ENCODE results near the gene ECPAS.
A peak's percentile ranks its signal among the peaks of the same experiment; 100 is the strongest.
"Not testable (repeated sequence)": the region's sequence is repeated elsewhere in the genome, so short reads cannot be mapped to it uniquely, and the experiment has no call there.

The ECPAS gene

DNA sequence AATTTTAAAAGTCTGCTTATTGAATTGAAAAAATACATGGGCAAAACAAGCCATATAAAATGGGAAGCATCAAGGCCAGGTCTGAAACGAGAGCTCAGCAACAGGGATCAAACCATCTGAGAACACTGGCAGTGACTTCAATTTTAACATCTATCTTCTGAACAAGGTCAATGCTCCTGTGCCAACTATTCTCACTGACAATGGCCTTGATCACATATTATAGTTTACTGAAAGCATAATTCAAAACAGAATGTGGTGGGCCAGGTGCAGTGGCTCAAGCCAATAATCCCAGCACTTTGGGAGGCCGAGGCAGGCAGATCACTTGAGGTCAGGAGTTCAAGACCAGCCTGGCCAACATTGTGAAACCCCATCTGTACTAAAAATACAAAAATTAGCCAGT lies 9.0 kb downstream of the ECPAS start:
- no peak for DNase-seq

DNA sequence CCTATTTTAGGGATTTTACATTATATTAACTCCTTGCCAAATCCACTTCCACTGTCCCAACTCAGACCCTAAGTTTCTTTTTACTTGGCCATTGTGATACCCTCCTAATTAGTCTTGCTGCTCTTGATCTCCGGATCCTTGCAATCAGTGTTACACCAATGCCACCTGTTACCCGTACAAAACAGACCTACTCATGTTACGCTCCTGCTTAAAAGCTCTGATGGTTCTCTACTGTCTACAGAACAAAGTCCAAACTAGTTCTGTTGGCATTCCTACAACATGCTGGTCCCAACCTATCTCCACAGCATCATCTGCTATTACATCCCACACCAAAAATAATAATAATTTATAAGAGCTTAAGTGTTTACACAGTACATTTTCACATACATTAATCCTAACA lies 9.8 kb downstream of the ECPAS start:
- DNase-seq, result peak; percentile 4 to 65

DNA sequence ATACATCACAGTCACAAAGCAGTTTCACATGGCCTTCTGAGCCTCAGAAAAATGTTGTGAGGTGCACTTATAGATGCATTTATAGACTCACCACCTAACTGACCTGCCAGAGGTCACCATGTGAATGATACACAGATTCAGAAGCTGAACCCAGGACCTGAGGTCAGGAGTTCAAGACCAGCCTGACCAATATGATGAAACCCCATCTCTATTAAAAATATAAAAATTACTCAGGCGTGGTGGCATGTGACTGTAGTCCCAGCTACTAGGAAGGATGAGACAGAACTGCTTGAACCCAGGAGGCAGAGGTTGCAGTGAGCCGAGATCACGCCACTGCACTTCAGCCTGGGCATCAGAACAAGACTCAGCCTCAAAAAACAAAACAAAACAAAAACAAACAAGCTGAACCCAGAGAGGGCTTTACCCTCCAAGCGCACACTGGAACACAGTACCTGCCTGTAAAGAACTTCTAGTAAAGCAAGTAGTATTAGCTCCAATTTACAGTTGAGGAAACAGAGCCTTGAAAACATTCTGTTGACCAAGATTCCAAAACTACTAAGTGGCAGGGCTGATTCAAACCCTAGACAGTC lies 16.3 kb downstream of the ECPAS start:
- no peak for DNase-seq

DNA sequence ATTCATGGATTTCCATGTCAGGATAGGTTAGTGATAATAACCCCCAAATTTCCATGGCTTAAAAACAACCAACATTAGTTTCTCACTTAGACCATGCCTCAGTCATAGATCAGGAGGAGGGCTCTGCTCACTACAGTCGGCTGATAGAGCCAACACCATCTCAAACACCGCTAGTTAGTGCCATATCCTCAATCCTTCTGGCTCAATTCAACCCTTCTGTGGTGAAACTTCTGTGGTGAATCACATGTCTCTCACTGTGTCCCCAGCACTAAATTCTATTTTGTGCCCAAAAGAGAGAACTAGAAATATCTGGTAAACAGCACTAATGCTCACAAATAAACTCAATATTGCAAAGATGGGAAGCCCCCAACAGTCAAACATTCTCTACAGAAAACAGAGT lies 21.1 kb downstream of the ECPAS start:
- no peak for DNase-seq

DNA sequence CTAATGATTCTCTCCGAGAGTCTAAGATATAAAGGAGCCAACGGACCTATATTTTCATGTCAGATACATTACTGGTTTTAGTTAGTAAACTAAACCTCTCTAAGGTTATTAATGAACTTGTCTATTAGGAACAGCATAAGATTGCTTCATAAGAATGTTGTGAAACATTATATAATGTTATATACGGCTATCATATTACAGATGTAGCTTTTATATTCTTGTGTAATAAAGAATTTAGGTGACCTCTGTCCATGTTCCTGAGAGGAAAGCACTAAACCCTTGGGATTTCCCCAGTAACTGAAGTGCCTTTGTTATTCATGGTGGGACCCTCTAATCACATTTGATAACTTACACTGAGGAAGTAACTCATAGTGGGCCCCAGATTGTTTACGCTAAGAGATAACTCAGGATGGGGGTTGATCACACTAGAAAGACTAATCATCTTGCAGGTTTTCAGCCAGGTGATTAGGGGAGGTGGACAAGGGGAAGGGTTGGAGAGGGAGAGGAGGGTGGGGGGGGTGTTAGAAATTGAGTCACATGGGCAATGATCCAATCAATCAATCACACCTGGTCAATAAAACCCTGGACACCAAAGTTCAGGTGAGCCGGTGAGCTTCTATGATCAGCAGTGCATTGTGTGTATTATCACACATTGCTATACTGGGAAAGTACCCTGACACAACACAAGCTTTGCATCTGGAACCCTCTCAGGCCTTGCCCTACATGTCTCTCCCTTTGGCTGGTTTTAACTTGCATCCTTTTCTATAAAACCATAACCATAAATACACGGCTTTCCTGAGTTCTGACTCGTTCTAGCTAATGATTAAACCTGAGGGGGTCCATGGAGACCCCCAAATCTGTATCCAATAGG lies 25.8 kb downstream of the ECPAS start:
- DNase-seq, result no peak

DNA sequence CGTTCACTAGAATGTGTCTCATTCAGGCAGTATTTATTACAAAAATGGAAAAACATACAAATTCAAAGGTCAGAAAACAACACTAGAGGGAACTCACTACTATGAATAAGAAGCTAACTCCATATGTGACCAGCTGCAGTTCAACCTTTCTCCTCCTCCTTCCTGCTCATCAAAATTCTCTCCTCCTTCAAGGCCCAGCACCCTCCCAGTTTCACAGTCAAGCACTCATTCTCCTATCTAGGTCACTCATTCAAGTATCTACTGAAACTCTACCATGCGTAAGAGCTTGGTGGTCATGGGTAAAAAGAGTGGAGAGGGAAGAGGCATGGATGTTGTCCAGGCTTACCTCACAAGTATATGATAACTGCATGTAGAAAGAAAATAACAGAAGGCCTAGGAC lies 27.7 kb downstream of the ECPAS start:
- DNase-seq, result no peak

DNA sequence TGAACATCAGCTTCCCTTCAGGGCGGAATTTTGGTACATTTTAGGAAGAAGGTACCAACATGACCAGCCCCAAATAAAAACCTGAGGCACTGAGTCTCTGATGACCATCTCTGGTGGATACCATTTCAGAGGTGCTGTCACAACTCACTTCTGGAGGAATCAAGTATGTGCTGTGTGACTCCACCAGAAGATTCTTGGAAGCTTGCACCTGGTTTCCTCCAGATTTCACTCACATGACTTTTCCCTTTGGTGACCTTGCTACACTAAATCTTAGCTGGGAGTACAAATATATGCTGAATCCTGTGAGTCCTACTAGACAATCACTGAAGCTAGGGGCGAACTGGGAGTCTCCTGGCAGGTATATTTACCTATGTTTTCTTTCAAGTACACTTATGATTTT lies 28.5 kb downstream of the ECPAS start:
- DNase-seq, result no peak

DNA sequence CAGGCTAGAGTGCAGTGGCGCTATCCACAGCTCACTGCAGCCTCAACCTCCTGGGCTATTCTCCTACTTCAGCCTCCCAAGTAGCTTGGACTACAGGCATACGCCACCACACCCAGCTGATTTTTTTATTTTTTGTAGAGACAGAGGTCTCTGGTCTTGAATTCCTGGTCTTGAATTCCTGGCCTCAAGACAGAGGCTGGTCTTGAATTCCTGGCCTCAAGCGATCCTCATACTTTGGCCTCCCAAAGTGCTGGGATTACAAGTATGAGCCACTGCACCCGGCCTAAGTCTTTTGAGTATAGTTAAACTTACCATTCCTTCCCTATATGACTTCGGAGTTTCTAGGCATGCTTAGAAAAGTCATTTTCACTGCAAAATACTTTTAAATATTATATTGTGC lies 29.4 kb downstream of the ECPAS start:
- no peak for DNase-seq

DNA sequence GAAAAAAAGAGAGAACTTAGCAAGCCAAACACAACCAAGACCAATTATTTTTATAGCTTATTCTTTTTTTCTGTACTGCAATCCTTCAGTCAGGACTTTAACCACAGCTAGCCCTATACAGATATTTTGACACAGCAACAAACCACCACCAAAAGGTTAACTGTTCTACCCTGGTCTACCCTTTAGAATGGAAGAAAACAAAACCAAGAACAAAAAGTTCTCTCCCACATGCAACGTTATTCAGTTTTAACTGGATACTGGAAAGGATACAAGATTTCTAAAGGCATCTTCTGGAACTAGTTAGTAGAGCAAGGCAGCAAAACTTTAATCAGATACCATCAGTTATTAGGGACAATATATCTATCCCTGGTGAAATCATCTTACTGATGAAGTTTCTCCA lies 32.6 kb downstream of the ECPAS start:
- DNase-seq, result no peak

DNA sequence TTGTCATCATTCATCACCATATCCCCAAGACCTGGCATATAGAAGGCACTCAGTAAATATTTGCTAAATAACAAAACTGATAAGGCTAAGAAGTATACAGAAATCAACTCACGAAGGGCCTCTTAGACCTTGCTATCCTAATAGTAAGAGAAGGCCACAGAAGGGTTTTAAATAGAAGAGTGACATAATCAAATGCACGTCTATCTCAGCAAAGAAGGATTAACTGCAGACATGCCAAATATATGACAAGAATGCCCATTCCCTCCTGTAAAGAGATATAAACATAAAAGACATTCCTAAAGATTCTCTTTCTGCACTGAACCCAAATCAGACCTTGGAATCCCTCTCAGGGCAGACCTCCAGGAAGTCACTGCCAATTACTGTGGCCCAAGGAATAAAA lies 34.1 kb downstream of the ECPAS start:
- no peak for DNase-seq

DNA sequence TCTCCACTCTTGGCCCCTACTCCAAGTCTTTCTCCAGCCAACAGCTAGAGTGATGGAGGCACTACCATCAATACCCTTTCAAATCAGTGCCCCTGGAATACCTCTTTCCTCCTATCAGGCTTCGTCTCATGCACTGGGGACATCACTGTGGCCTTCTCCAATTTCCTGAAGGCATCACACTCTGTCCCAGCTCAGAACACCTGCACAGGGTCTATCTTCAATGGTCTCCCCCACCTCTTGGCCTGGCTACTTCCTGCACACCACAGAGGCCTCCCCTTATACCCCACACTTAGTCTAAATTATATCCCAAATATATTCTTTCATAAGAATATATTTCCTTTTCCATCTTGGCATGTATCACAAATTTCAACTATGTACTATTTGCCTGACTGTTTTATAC lies 34.5 kb downstream of the ECPAS start:
- no peak for DNase-seq

DNA sequence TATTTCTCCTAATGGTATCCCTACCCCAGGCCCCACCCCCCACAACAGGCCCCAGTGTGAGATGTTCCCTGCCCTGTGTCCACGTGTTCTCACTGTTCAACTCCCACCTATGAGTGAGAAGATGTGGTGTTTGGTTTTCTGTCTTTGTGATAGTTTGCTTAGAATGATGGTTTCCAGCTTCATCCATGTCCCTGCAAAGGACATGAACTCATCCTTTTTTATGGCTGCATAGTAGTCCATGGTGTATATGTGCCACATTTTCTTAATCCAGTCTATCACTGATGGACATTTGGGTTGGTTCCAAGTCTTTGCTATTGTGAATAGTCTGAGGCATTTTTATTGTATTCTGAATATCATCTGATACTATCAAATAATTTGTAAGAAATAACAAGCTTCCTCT lies 38.4 kb downstream of the ECPAS start:
- not testable (repeated sequence) for DNase-seq

DNA sequence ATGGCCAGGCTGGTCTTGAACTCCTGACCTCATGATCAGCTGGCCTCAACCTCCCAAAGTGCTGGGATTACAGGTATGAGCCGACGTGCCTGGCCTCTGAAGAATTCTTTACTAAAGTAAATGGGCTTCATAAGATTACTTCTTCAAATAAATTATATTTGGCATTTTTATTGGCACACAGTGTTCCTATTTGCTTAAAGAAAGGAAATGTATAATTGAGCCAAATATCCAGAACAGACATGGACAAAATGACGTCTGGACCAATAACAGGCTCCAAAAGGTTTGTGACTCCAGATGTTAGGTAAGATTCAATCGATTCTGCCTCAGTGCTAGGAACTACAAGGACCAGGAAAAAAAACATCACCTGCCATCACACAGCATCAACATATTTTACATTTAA lies 40.7 kb downstream of the ECPAS start:
- DNase-seq, result no peak

DNA sequence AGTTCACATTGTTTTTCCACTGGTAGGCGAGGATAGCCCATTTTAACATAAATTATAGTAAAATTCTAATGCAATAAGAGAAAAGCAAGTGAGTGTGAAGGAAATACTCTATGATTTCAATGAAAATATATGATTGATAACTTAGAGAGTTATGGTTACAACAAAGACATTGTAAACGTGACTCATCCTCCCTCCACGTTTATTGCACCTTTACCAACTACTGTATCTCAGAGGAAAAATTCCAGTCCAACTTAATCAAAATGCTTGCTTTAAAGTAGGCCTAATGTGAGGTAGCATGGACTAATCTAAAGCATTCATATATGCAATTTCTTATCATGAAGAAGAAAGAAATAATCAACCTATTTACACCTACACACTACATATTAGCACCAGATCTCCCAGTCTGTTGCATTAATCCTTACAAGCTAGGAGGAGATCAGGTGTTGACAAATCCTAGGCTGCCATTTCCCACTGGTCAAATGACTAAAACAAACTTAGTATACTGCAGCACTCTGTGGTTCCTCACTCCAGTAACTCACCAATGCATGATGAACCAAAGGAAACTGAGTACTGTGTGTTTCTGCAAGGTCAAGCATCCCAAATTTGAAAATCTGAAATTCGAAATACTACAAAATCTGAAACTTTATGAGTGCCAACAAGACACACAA lies 41.7 kb downstream of the ECPAS start:
- DNase-seq, result peak in 1 of 2 experiments; percentile 5

DNA sequence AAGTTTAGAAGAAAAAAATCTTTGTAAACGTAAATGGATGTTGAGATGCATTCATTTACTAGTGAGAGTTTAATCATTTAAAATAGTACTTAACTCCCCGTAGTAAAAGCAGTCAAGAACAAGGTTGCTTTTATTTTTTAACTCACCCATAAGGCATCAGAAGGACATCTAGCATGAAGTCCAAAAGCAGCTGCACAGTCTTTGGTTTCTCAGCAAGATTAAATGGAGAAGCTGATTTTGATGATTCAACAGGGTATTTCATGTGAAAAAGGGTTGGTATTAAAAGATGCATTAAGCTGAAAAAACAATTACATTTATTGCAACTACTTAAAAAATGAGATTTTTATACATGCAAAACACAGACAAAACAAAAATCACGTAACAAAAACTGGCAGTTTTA lies 44.0 kb downstream of the ECPAS start:
- no peak for DNase-seq

DNA sequence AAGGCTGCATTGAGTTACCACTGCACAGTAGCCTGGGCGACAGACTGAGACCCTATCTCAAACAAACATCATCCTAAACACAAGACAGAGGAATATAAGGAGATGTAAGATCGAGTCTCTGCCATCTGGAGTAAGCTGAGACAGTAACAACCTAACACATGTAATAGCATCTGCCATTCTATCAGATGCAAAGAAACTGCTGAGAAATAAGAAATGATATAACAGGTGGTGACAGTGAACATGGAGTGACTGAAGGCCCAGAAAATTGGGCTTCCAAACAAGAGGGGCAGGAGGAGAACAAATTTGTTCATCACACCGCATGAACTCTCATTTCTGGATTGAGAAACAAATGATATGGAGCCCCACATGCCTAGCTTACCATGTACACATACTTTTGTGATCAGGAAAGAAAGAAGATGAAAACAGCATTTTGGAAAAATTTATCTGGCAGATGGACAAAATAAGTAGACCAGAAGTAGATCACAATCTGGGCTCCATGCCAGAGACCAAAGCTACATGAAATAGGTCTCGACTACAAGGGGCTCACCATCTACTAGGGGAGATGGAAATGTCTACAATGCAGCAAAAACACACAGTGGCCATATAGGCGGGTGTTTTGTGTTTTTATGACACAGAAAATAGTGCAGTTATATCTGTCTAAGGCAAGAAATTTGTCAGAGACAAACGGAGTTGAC lies 45.5 kb downstream of the ECPAS start:
- peak; percentile 79 to 96 for DNase-seq

DNA sequence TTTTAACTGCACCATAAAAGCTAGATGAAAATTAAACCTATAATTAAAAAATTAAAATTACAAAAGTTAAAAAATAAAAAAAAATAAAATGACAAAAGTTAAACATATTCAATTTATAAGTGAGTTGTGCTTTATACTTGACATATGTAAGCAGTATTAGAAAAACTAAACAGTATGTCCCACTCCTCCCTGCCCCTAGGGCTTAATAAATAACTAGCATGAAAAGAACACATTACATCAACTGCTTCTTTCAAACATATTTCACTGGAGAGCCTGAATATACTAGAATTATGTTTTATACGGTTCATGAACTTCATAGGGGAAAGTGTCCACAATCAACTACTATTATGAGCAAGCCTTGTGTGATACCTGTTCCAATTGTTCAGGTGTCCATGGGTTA lies 47.6 kb downstream of the ECPAS start:
- DNase-seq, result no peak

DNA sequence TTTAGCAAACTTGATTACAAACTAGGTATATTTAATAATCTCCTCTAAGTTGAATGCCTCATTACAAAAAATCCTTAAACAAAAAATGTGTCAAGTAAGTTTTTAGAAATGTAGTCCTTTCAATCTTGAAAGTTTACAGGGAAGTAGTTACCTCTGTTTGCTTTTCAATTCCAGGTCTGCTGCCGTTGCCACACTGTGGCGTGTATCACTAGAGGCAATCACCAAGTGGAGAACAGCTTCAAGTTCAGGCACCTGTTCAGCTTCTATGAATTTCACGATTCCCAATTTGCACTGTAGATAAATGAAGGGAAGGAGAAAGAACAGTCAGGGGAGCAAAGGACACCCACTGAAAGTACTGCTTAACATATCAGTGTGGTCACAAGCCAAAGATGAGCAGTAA lies 51.1 kb downstream of the ECPAS start:
- no peak for DNase-seq

DNA sequence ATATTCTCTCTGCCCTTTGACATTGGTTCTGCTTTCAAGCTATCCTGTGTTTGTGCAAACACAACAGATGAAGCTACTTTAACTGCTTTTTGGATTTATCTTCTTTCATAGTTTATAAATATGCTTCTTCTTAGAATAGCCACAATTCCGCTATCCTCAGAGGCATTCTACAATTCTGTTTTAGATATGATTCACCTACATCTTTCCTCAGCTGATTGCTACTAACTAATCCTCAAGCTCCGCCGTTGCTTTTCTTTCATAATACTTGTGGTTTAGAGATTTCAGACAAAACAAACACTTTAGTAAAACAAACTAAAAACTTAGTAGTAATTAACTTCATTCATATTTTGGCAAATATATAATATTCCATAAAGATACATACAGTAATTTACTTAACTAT lies 52.5 kb downstream of the ECPAS start:
- no peak for DNase-seq

DNA sequence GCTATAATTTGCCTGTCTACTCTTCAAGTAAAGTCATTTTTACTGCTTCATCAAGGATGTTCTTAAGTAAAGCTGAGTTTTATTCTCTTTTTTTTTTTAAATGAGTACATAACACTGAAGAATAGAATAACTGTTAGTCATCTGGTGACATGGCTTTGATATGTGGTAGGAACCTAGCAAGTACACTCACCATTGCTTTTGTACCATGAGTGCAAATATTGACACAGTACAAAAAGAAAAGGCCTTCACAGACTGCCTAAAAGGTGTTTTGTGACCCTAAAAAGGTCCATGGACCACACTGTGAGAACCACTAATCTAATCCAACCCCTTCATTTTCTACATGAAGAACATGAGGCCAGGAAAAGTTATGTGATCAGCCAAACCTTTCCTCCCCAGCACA lies 55.0 kb downstream of the ECPAS start:
- no peak for DNase-seq

DNA sequence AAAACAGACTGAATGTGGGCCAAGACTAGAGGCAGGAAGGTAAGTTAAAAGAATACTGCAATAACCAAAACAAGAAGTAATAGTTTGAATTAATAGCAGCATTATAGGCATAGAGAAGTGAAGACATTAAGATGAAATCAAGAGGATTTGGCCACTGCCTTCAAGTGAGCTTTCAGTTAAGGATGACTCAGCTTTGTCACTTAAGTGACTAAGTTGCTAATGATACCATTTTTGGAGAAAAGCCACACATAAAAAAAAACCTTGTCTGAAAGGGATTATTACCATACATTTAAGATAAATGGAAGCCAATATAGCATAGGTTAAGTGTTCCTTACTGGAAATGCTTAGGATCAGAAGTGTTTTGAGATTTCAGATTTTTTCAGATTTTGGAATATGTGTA lies 57.0 kb downstream of the ECPAS start:
- no peak for DNase-seq

DNA sequence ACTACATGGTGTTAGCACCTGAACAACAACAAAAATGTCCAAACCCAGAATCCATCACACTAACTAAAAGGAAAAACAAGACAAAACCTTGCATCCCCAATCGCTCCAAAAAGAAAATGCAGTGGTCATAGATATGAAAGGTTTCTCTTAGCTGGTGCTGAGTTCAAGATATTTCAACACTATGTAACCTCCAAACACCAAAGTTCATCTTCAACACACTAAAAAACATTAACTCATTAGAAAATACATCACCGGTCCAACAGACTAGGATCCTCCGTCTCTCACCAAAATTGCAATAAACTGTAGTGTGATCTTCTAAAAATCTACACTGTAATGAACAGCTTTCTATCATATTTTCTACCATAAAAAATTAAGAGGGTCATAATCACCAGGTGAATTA lies 60.8 kb downstream of the ECPAS start:
- no peak for DNase-seq

DNA sequence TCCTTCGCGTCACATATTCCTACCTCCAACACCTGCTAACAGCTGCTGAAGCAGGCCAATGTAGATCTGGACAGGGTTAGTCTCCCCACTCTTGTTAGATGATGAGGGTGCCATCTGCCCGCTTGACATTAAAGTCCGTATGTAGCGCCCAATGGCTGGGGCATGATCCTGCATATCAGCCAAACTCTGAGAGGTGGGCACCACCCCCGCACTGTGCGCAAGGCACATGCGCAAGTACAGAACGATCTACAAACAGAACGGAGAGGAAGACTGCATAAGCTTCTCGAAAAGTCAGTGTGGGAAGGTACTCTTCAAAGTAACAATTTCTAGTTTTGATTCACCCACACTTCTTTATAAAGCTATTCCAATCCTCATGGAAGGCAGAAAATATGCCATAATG lies 69.8 kb downstream of the ECPAS start:
- DNase-seq, result peak in 1 of 2 experiments; percentile 13

DNA sequence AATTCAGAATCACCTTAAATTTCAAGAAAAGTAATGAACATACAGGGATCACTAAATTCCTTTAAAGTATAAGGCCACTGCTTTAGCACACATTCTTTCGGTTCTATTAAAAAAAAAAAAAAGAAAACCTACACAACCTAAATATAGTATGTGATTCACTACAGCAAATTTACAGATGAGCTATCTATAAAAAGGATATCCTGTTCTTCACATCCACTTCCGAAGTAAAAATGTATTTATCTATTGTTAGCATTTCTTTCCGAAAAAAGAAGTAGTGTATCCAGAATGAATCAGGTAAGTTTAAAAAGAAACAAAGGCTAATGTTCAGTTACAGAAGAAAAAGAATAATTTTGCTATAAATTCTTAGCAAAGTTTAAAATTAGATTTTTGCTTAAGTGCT lies 70.2 kb downstream of the ECPAS start:
- no peak for DNase-seq

Data from NCI-H524 (cell line).